ENCODE measurements around the gene PLA2G2F.

- no peak for TF ChIP-seq CTCF (IDR thresholded peaks at IDR 0.05)
- TF ChIP-seq POLR2A (IDR thresholded peaks at IDR 0.05) = no peak
These were observed 9.7 kb downstream of the PLA2G2F start for GRCh38 chr1:20148571-20149500.

Measured in right lobe of liver (tissue), 4 donors.